MM.1S (cell line): ENCODE measurements around the gene SZT2.

Experiments
- DNase-seq: peaks from one replicate; pipeline ENCODE4 v3.0.0-alpha.2; 2015
- H2AFZ ChIP-seq: fragments of 300-600 bp; sonication (generic); 2 replicates; pipeline ENCODE4 v1.6.0; 2016; ENCODE audit warnings: antibody characterized with exemption, low read length
- H3F3A ChIP-seq: fragments of 300-600 bp; sonication (generic); 2 replicates; pipeline ENCODE4 v1.6.1; 2016; ENCODE audit warnings: mild to moderate bottlenecking, antibody characterized with exemption, low read length, moderate library complexity, mixed read lengths; ENCODE audit not compliant: insufficient read depth
- H3K27ac ChIP-seq: fragments of 300-600 bp; sonication (generic); 2 replicates; pipeline ENCODE4 v1.5.1; 2016; ENCODE audit warnings: mild to moderate bottlenecking, low read length
- H3K27me3 ChIP-seq: fragments of 300-600 bp; sonication (generic); replicated peaks from 2 replicates; pipeline ENCODE4 v1.6.0; 2016; ENCODE audit warnings: low read length; ENCODE audit not compliant: insufficient read depth
- H3K36me3 ChIP-seq: fragments of 300-600 bp; sonication (generic); replicated peaks from 2 replicates; pipeline ENCODE4 v1.6.1; 2016; ENCODE audit warnings: mild to moderate bottlenecking, low read length, mixed read lengths; ENCODE audit not compliant: insufficient read depth
- H3K4me1 ChIP-seq: fragments of 300-600 bp; sonication (generic); 2 replicates; pipeline ENCODE4 v1.6.1; 2016; ENCODE audit warnings: low read length, mixed read lengths
- H3K4me2 ChIP-seq: fragments of 300-600 bp; sonication (generic); 2 replicates; pipeline ENCODE4 v1.6.0; 2016; ENCODE audit warnings: low read depth, low read length
- H3K4me3 ChIP-seq: fragments of 300-600 bp; sonication (generic); 2 replicates; pipeline ENCODE4 v1.5.1; 2016; ENCODE audit warnings: low read length, mixed read lengths
- H3K79me2 ChIP-seq: fragments of 300-600 bp; sonication (generic); 2 replicates; pipeline ENCODE4 v1.6.1; 2016; ENCODE audit warnings: mixed run types, low read length, mixed read lengths
- H3K9ac ChIP-seq: fragments of 300-600 bp; sonication (generic); 2 replicates; pipeline ENCODE4 v1.6.1; 2016; ENCODE audit warnings: low read length, mixed read lengths
- H3K9me2 ChIP-seq: fragments of 300-600 bp; sonication (generic); replicated peaks from 2 replicates; pipeline ENCODE4 v1.6.1; 2016; ENCODE audit warnings: mild to moderate bottlenecking, low read length, mixed read lengths; ENCODE audit not compliant: insufficient read depth
- H3K9me3 ChIP-seq: fragments of 300-600 bp; sonication (generic); replicated peaks from 2 replicates; pipeline ENCODE4 v1.6.1; 2016; ENCODE audit warnings: mild to moderate bottlenecking, low read length, mixed read lengths; ENCODE audit not compliant: insufficient read depth
- H4K20me1 ChIP-seq: fragments of 300-600 bp; sonication (generic); 2 replicates; pipeline ENCODE4 v1.6.1; 2016; ENCODE audit warnings: mild to moderate bottlenecking, low read length, moderate library complexity, mixed read lengths; ENCODE audit not compliant: insufficient read depth
- CTCF ChIP-seq: fragments of 300-600 bp; sonication (generic); IDR thresholded peaks from 2 replicates; pipeline ENCODE4 v1.5.1; 2016; ENCODE audit warnings: antibody characterized with exemption, low read length, mixed read lengths
- EZH2 ChIP-seq: fragments of 300-600 bp; sonication (generic); optimal IDR thresholded peaks from 2 replicates; pipeline ENCODE3; 2017; ENCODE audit warnings: low read depth, mild to moderate bottlenecking, antibody characterized with exemption, low read length, mixed read lengths
- EZH2phosphoT487 ChIP-seq: fragments of 300-600 bp; sonication (generic); IDR thresholded peaks from 2 replicates; pipeline ENCODE4 v1.6.1; 2018; ENCODE audit warnings: antibody characterized with exemption, low read length

The SZT2 gene

GRCh38 chr1:43451157-43451591, 61.5 kb downstream of the SZT2 start:
- H3K9ac ChIP-seq = no peak overlapping the region
- H2AFZ ChIP-seq = no peak overlapping the region
- no peak overlapping the region for H3K27ac ChIP-seq
- no peaks in the 10 kb centered on the region; the same call in 1 of the 2 replicates for H3K36me3 ChIP-seq
- H3K9me3 ChIP-seq = no peaks in the 10 kb centered on the region
- no peak overlapping the region for H3K4me3 ChIP-seq
- peaks cover 12% of the 10 kb centered on the region for H3K4me1 ChIP-seq
- H3F3A ChIP-seq = peaks cover 22% of the 10 kb centered on the region
- no peak overlapping the region for H3K4me2 ChIP-seq
- no peaks in the 10 kb centered on the region for H4K20me1 ChIP-seq
- no peaks in the 10 kb centered on the region for H3K9me2 ChIP-seq
- TF ChIP-seq CTCF = no peak
- no peak for TF ChIP-seq EZH2phosphoT487
- TF ChIP-seq EZH2 = no peak
- H3K27me3 ChIP-seq = no peaks in the 10 kb centered on the region
- no peak for DNase-seq
- no peaks in the 10 kb centered on the region for H3K79me2 ChIP-seq

- no peaks in the 10 kb centered on the region; the same call in 1 of the 2 replicates for H3K36me3 ChIP-seq
- H3K79me2 ChIP-seq = no peaks in the 10 kb centered on the region
- peaks cover 22% of the 10 kb centered on the region for H3F3A ChIP-seq
- H3K4me3 ChIP-seq = no peak overlapping the region
- H3K9me2 ChIP-seq = no peaks in the 10 kb centered on the region
- no peak overlapping the region for H3K27ac ChIP-seq
- no peaks in the 10 kb centered on the region for H4K20me1 ChIP-seq
- H3K27me3 ChIP-seq = no peaks in the 10 kb centered on the region
- no peak for DNase-seq
- no peak overlapping the region for H3K9ac ChIP-seq
- H2AFZ ChIP-seq = no peak overlapping the region
- H3K4me1 ChIP-seq = peaks cover 12% of the 10 kb centered on the region
- no peaks in the 10 kb centered on the region for H3K9me3 ChIP-seq
- TF ChIP-seq CTCF (no peak), EZH2 (no peak), EZH2phosphoT487 (no peak)
- H3K4me2 ChIP-seq = no peak overlapping the region
These were observed 62.2 kb downstream of the SZT2 start for GRCh38 chr1:43451701-43452532.

- Histone ChIP-seq H3K4me2 (peak overlapping the region; percentile 82), H3K9me2 (no peaks in the 10 kb centered on the region), H3K36me3 (no peaks in the 10 kb centered on the region; the same call in 1 of the 2 replicates), H3K4me1 (peaks cover 12% of the 10 kb centered on the region), H3K27me3 (no peaks in the 10 kb centered on the region), H4K20me1 (no peaks in the 10 kb centered on the region), H2AFZ (no peak overlapping the region), H3K79me2 (no peaks in the 10 kb centered on the region), H3F3A (peaks cover 22% of the 10 kb centered on the region), H3K9ac (peak overlapping the region; percentile 73; the same call in 1 of the 2 replicates), H3K4me3 (peak overlapping the region; percentile 40), H3K27ac (peak overlapping the region; percentile 49; the same call in 1 of the 2 replicates), H3K9me3 (no peaks in the 10 kb centered on the region)
- TF ChIP-seq EZH2 (no peak), EZH2phosphoT487 (no peak), CTCF (no peak)
- DNase-seq = no peak
These were observed 63.2 kb downstream of the SZT2 start for GRCh38 chr1:43452789-43453441.
